ENCODE measurements around the gene SPPL2A.

The SPPL2A gene

DNA sequence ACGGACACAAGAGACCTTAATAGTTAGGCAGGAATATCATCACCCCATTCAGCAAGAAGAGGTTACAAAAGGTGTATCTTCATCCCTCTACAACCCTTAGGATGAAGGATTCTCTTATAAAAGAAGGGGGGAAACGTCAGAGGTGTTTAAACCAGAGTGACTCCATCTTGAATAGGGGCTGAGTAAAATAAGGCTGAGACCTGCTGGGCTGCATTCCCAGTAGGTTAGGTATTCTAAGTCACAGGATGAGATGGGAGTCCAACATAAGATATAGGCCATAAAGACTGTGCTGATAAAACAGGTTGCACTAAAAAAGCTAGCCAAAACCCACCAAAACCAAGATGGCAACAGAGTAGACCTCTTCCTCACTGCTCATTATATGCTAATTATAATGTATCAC lies 95.4 kb downstream of the SPPL2A start:
- no peak for DNase-seq (ENCODE audit: extremely low read depth, low read depth)
- TF ChIP-seq, protein P1, sequence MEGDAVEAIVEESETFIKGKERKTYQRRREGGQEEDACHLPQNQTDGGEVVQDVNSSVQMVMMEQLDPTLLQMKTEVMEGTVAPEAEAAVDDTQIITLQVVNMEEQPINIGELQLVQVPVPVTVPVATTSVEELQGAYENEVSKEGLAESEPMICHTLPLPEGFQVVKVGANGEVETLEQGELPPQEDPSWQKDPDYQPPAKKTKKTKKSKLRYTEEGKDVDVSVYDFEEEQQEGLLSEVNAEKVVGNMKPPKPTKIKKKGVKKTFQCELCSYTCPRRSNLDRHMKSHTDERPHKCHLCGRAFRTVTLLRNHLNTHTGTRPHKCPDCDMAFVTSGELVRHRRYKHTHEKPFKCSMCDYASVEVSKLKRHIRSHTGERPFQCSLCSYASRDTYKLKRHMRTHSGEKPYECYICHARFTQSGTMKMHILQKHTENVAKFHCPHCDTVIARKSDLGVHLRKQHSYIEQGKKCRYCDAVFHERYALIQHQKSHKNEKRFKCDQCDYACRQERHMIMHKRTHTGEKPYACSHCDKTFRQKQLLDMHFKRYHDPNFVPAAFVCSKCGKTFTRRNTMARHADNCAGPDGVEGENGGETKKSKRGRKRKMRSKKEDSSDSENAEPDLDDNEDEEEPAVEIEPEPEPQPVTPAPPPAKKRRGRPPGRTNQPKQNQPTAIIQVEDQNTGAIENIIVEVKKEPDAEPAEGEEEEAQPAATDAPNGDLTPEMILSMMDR (IDR thresholded peaks at IDR 0.05; ENCODE audit: low read depth, low read length): no peak

DNA sequence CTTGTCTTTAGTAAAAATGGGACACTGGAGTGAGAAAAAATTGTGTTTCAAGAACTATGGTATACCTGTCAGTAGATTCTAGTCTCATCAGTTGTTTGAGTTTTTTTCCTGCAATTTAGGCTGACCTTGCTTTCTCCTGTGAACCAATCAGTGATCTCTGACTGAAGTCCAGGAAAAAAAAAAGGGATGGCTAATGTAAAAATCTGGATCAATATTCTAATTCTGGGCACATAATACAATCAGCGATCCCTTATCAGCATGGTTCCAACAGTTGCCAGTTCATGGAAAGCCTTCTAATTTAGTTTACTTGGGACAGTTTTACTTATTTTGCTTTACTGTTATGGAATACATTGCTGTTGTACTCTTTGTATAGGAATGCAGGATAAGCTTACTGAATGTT lies 95.9 kb downstream of the SPPL2A start:
- TF ChIP-seq, protein P1 (IDR thresholded peaks at IDR 0.05; ENCODE audit: low read depth, low read length): no peak
- no peak for DNase-seq (ENCODE audit: extremely low read depth, low read depth)

DNA sequence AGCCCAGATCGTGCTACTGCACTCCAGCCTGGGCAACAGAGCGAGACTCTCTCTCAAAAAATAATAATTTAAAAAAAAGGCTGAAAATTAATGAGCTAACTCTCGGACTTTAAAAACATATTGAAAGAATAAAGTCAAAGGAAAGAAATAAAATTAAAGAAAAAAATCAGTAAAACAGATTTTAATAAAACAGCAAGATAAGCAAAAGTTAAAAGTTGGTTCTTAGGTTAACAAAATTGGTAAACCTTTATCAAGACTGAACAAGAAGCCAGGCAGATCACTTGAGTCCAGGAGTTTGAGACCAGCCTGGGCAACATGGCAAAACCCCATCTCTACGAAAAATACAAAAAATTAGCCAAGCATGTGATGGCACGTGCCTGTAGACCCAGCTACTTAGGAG lies 99.6 kb downstream of the SPPL2A start:
- TF ChIP-seq, protein P1 (IDR thresholded peaks at IDR 0.05; ENCODE audit: low read depth, low read length): no peak
- no peak for DNase-seq (ENCODE audit: extremely low read depth, low read depth)

DNA sequence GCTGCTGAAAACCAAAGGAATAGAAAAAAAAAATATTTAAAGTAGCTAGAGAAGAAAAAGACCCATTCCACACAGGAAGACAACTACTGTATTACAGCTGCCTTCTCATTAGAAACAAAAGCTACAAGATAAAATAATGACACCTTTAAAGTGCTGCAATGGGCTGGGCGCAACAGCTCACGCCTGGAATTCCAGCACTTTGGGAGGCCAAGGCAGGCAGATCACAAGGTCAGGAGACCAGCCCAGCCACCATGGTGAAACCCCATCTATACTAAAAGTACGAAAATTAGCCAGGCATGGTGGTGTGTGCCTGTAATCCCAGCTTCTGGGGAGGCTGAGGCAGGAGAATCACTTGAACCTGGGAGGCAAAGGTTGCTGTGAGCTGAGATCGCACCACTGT lies 110.0 kb downstream of the SPPL2A start:
- TF ChIP-seq, protein P1 (IDR thresholded peaks at IDR 0.05; ENCODE audit: low read depth, low read length): no peak
- DNase-seq (ENCODE audit: extremely low read depth, low read depth): no peak

DNA sequence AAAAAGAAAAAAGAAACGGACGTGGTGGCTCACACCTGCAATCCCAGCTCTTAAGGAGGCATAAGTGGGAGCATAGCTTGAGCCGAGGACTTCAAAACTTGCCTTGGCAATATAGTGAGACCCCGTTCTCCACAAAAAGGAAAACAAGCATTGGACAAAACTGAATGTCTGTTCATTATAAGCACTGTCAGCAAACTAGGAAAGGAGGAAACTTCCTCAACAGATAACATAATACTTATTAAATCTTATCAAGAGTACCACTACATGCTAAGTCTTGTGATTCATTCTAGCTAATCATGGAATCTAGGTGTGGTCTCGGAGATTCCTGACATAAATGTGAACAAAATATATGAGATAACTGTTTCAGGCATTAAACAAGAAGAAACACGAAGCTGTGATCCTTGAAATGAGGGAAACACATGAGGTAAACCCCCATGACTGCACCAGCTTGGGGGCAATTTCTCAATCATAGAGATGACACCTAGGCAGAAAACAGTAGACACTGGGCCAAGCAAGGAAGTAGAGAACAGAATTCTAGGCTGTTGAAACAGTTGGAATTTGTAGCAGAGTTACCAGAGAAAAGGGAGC lies 112.3 kb downstream of the SPPL2A start:
- no peak for DNase-seq (ENCODE audit: extremely low read depth, low read depth)
- TF ChIP-seq, protein P1 (IDR thresholded peaks at IDR 0.05; ENCODE audit: low read depth, low read length): no peak

DNA sequence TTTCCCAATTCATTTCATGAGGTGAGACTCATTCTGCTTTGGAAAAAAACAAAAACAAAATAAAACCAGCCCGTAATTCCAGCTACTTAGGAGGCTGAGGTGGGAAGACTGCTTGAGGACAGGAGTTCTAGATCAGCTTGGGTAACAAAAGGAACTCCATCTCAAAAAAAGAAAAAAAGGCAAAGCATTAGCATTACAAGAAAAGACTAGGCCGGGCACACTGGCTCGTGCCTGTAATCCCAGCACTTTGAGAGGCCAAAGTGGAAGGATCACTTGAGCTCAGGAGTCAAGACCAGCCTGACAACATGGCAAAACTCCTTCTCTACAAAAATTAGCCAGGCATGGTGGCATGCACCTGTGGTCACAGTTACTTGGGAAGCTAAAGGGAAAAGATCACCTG lies 112.8 kb downstream of the SPPL2A start:
- TF ChIP-seq, protein P1 (IDR thresholded peaks at IDR 0.05; ENCODE audit: low read depth, low read length): no peak
- no peak for DNase-seq (ENCODE audit: extremely low read depth, low read depth)

All from AG09319 (cell line).